HEK293 (cell line): ENCODE results near the gene FUBP3.

Source experiments
- BCL11A ChIP-seq: fragments of 450-650 bp; formaldehyde crosslinking; IDR thresholded peaks from 2 replicates; pipeline ENCODE4 v1.5.1; 2016; ENCODE audit warnings: low read depth, missing biosample characterization, missing genetic modification characterization
- GLIS2 ChIP-seq: fragments of 450-650 bp; formaldehyde crosslinking; IDR thresholded peaks from 2 replicates; pipeline ENCODE4 v1.5.1; 2016; ENCODE audit warnings: missing biosample characterization, missing genetic modification characterization
- KLF1 ChIP-seq: fragments of 450-650 bp; formaldehyde crosslinking; IDR thresholded peaks from 2 replicates; pipeline ENCODE4 v1.5.1; 2016; ENCODE audit warnings: missing biosample characterization, missing genetic modification characterization
- KLF17 ChIP-seq: fragments of 450-650 bp; formaldehyde crosslinking; IDR thresholded peaks from 2 replicates; pipeline ENCODE4 v1.5.1; 2016; ENCODE audit warnings: missing biosample characterization, missing genetic modification characterization
- PATZ1 ChIP-seq: fragments of 450-650 bp; formaldehyde crosslinking; IDR thresholded peaks from 2 replicates; pipeline ENCODE4 v1.5.1; 2016; ENCODE audit warnings: missing biosample characterization, missing genetic modification characterization
- PRDM6 ChIP-seq: fragments of 450-650 bp; formaldehyde crosslinking; IDR thresholded peaks from 2 replicates; pipeline ENCODE4 v1.5.1; 2017; ENCODE audit warnings: missing biosample characterization, missing genetic modification characterization
- RBAK ChIP-seq: fragments of 450-650 bp; formaldehyde crosslinking; IDR thresholded peaks from 2 replicates; pipeline ENCODE4 v1.5.1; 2016; ENCODE audit warnings: missing biosample characterization, missing genetic modification characterization
- ZBTB26 ChIP-seq: fragments of 450-650 bp; formaldehyde crosslinking; optimal IDR thresholded peaks from 2 replicates; pipeline ENCODE3; 2016; ENCODE audit warnings: missing biosample characterization, mild to moderate bottlenecking, missing genetic modification characterization
- ZBTB6 ChIP-seq: fragments of 450-650 bp; formaldehyde crosslinking; IDR thresholded peaks from 2 replicates; pipeline ENCODE4 v1.5.1; 2017; ENCODE audit warnings: missing biosample characterization, missing genetic modification characterization
- ZFHX2 ChIP-seq: fragments of 450-650 bp; formaldehyde crosslinking; conservative IDR thresholded peaks from 2 replicates; pipeline ENCODE4 v1.5.1; 2016; ENCODE audit warnings: missing biosample characterization, missing genetic modification characterization
- ZIC2 ChIP-seq: fragments of 450-650 bp; formaldehyde crosslinking; IDR thresholded peaks from 2 replicates; pipeline ENCODE4 v1.5.1; 2016; ENCODE audit warnings: missing biosample characterization, missing genetic modification characterization
- ZNF132 ChIP-seq: fragments of 450-650 bp; formaldehyde crosslinking; IDR thresholded peaks from 2 replicates; pipeline ENCODE4 v1.5.1; 2017; ENCODE audit warnings: missing biosample characterization, missing genetic modification characterization, borderline replicate concordance
- ZNF133 ChIP-seq: fragments of 450-650 bp; formaldehyde crosslinking; IDR thresholded peaks from 2 replicates; pipeline ENCODE4 v1.5.1; 2016; ENCODE audit warnings: missing biosample characterization, missing genetic modification characterization
- ZNF175 ChIP-seq: fragments of 450-650 bp; formaldehyde crosslinking; IDR thresholded peaks from 2 replicates; pipeline ENCODE4 v1.5.1; 2016; ENCODE audit warnings: missing biosample characterization, missing genetic modification characterization
- ZNF223 ChIP-seq: fragments of 450-650 bp; formaldehyde crosslinking; IDR thresholded peaks from 2 replicates; pipeline ENCODE4 v1.5.1; 2016; ENCODE audit warnings: missing biosample characterization, missing genetic modification characterization
- ZNF23 ChIP-seq: fragments of 450-650 bp; formaldehyde crosslinking; IDR thresholded peaks from 2 replicates; pipeline ENCODE4 v1.5.1; 2016; ENCODE audit warnings: missing biosample characterization, missing genetic modification characterization, borderline replicate concordance
- ZNF239 ChIP-seq: fragments of 450-650 bp; formaldehyde crosslinking; IDR thresholded peaks from 2 replicates; pipeline ENCODE4 v1.5.1; 2016; ENCODE audit warnings: missing biosample characterization, missing genetic modification characterization
- ZNF280C ChIP-seq: fragments of 450-650 bp; formaldehyde crosslinking; IDR thresholded peaks from 2 replicates; pipeline ENCODE4 v1.5.1; 2016; ENCODE audit warnings: missing biosample characterization, missing genetic modification characterization
- ZNF311 ChIP-seq: fragments of 450-650 bp; formaldehyde crosslinking; IDR thresholded peaks from 2 replicates; pipeline ENCODE4 v1.5.1; 2017; ENCODE audit warnings: missing biosample characterization, missing genetic modification characterization, borderline replicate concordance
- ZNF366 ChIP-seq: fragments of 450-650 bp; formaldehyde crosslinking; conservative IDR thresholded peaks from 2 replicates; pipeline ENCODE4 v1.5.1; 2016; ENCODE audit warnings: missing biosample characterization, missing genetic modification characterization
- ZNF48 ChIP-seq: fragments of 450-650 bp; formaldehyde crosslinking; IDR thresholded peaks from 2 replicates; pipeline ENCODE4 v1.5.1; 2016; ENCODE audit warnings: missing biosample characterization, missing genetic modification characterization
- ZNF76 ChIP-seq: fragments of 450-650 bp; formaldehyde crosslinking; IDR thresholded peaks from 2 replicates; pipeline ENCODE4; 2016; ENCODE audit warnings: low read depth, missing biosample characterization, missing genetic modification characterization, borderline replicate concordance
- ZNF777 ChIP-seq: fragments of 450-650 bp; formaldehyde crosslinking; IDR thresholded peaks from 2 replicates; pipeline ENCODE4 v1.5.1; 2017; ENCODE audit warnings: missing biosample characterization, missing genetic modification characterization, borderline replicate concordance
- ZSCAN4 ChIP-seq: fragments of 450-650 bp; formaldehyde crosslinking; IDR thresholded peaks from 2 replicates; pipeline ENCODE4 v1.5.1; 2017; ENCODE audit warnings: missing biosample characterization, missing genetic modification characterization
- ZSCAN5A ChIP-seq: fragments of 450-650 bp; formaldehyde crosslinking; IDR thresholded peaks from 2 replicates; pipeline ENCODE4 v1.5.1; 2016; ENCODE audit warnings: missing biosample characterization, missing genetic modification characterization

Gene FUBP3

GRCh38 chr9:130681769-130682420 is 102.5 kb downstream of the FUBP3 start (continued):
- TF ChIP-seq PATZ1 (tag by site-specific recombination), result peak; percentile 84
- peak; percentile 56; the same call in 1 of the 2 replicates for TF ChIP-seq ZNF76
- TF ChIP-seq ZSCAN5A (tag by site-specific recombination), result no peak
- TF ChIP-seq BCL11A, result peak; percentile 32; the same call in 1 of the 2 replicates
- TF ChIP-seq ZIC2 (tag by site-specific recombination), result peak; percentile 16
- TF ChIP-seq ZNF223 (tag by site-specific recombination), result no peak
- TF ChIP-seq KLF17 (tag by site-specific recombination), result peak; percentile 64
- peak; percentile 67 for TF ChIP-seq KLF1 (tag by site-specific recombination)
- TF ChIP-seq ZNF311 (tag by site-specific recombination), result no peak
- no peak for TF ChIP-seq ZNF133 (tag by site-specific recombination)
- TF ChIP-seq ZNF239, result no peak
- no peak for TF ChIP-seq ZNF280C (tag by site-specific recombination)
- no peak for TF ChIP-seq ZNF175 (tag by site-specific recombination)
- TF ChIP-seq ZBTB26 (tag by site-specific recombination), result peak; percentile 16
- TF ChIP-seq ZFHX2, result peak; percentile 80
- no peak for TF ChIP-seq RBAK (tag by site-specific recombination)
- TF ChIP-seq ZNF23, result no peak
- TF ChIP-seq ZBTB6 (tag by site-specific recombination), result 0 out of 2 replicates have a peak, but pooled peaks have one; percentile 23
- TF ChIP-seq ZNF366 (tag by site-specific recombination), result peak; percentile 51; the same call in 1 of the 2 replicates
- TF ChIP-seq ZSCAN4 (tag by site-specific recombination), result no peak
- no peak for TF ChIP-seq ZNF48 (tag by site-specific recombination)
- peak; percentile 41; the same call in 1 of the 2 replicates for TF ChIP-seq ZNF777 (tag by site-specific recombination)
- TF ChIP-seq GLIS2 (tag by site-specific recombination), result peak; percentile 98
- no peak for TF ChIP-seq PRDM6 (tag by site-specific recombination)
- no peak for TF ChIP-seq ZNF132 (tag by site-specific recombination)
